Bronchial smooth muscle cell (primary cell): ENCODE measurements around the gene MPPE1. TPM values are rescaled to one million over a fixed set of nuclear protein-coding genes. Genes with fewer than 3 reads are reported as not detected.

Source experiments
- total RNA-seq: library from RNA; depleted of rRNA; stranded (reverse); fragments of >200 nt; gene quantifications from 2 replicates; pipeline ENCODE4 v1.2.1, GENCODE V29; 2014

MPPE1 gene, protein sequence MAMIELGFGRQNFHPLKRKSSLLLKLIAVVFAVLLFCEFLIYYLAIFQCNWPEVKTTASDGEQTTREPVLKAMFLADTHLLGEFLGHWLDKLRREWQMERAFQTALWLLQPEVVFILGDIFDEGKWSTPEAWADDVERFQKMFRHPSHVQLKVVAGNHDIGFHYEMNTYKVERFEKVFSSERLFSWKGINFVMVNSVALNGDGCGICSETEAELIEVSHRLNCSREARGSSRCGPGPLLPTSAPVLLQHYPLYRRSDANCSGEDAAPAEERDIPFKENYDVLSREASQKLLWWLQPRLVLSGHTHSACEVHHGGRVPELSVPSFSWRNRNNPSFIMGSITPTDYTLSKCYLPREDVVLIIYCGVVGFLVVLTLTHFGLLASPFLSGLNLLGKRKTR
- 32.6 TPM in 2 replicates for total RNA-seq

GRCh38 chr18:11908182-11909060 lies at the start of gene MPPE1:
MPPE1 (minus strand) TSS chr18:11908317; CDS start chr18:11897264, 11,053 bp downstream.

GRCh38 chr18:11851146-11851805 lies 56.8 kb downstream of the MPPE1 start, which contains the start of gene CHMP1B:
CHMP1B (plus strand) TSS chr18:11851413; CDS start chr18:11851512, 99 bp downstream.

Other genes starting within 250 kb of the MPPE1 start
- gene GNAL, start 219.1 kb downstream of the MPPE1 start, total RNA-seq, result 0.69 and 1.1 TPM in 2 replicates
- gene CHMP1B, start 56.9 kb downstream of the MPPE1 start, total RNA-seq, result 59.6 and 61.3 TPM in 2 replicates
- 5.5 and 6.5 TPM in 2 replicates for gene IMPA2, start 73.2 kb upstream of the MPPE1 start, total RNA-seq
- not detected in 2 replicates for gene ANKRD62, start 185.5 kb upstream of the MPPE1 start, total RNA-seq